ENCODE data around the gene HEPN1. TPM values are rescaled to one million over a fixed set of nuclear protein-coding genes. Genes with fewer than 3 reads are reported as not detected.
A peak's percentile ranks its signal among the peaks of the same experiment; 100 is the strongest.

The HEPN1 gene
- total RNA-seq, 2 donors from 2014 or later, result not detected

DNA sequence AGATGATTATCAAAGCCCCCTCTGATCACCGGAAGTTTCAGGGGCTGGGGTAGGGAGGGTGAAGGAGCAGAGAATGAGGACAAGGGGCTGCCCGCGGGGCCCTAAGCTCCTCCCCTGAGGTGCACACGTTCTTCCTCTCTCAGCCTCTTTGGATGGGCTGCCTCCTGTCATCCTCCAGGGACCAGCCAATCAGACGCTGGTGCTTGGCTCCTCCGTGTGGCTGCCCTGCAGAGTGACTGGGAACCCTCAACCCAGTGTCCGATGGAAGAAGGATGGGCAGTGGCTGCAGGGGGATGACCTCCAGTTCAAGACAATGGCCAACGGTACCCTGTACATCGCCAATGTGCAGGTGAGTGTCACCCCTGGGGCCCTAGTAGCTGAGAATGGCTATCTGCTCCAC lies 46.3 kb upstream of the HEPN1 start:
- no peak for DNase-seq
- no peak for TF ChIP-seq CTCF (IDR thresholded peaks at IDR 0.05)
- peaks cover 26% of the 10 kb centered on the region for H3K27me3 ChIP-seq
- H3K9me3 ChIP-seq, result no peaks in the 10 kb centered on the region
- no peak overlapping the region for H3K4me3 ChIP-seq
- no peak overlapping the region for H3K27ac ChIP-seq
- H3K4me1 ChIP-seq, result peaks cover 6% of the 10 kb centered on the region
- no peaks in the 10 kb centered on the region for H3K36me3 ChIP-seq
- no peak overlapping the region for H3K9ac ChIP-seq (ENCODE audit: low read depth in 2 of 2, low read length in 2 of 2)
- intact Hi-C loops (cut with DNase I), result no loop called here

GRCh38 chr11:124873951-124874350 lies 45.1 kb upstream of the HEPN1 start:
- no peak for TF ChIP-seq CTCF (IDR thresholded peaks at IDR 0.05)
- no peaks in the 10 kb centered on the region for H3K9me3 ChIP-seq
- no peak overlapping the region for H3K9ac ChIP-seq (ENCODE audit: low read depth in 2 of 2, low read length in 2 of 2)
- H3K4me3 ChIP-seq, result no peak overlapping the region
- H3K27me3 ChIP-seq, result peaks cover 14% of the 10 kb centered on the region
- intact Hi-C loops (cut with DNase I), result no loop called here
- no peak for DNase-seq
- peaks cover 6% of the 10 kb centered on the region for H3K4me1 ChIP-seq
- no peaks in the 10 kb centered on the region for H3K36me3 ChIP-seq
- no peak overlapping the region for H3K27ac ChIP-seq

DNA sequence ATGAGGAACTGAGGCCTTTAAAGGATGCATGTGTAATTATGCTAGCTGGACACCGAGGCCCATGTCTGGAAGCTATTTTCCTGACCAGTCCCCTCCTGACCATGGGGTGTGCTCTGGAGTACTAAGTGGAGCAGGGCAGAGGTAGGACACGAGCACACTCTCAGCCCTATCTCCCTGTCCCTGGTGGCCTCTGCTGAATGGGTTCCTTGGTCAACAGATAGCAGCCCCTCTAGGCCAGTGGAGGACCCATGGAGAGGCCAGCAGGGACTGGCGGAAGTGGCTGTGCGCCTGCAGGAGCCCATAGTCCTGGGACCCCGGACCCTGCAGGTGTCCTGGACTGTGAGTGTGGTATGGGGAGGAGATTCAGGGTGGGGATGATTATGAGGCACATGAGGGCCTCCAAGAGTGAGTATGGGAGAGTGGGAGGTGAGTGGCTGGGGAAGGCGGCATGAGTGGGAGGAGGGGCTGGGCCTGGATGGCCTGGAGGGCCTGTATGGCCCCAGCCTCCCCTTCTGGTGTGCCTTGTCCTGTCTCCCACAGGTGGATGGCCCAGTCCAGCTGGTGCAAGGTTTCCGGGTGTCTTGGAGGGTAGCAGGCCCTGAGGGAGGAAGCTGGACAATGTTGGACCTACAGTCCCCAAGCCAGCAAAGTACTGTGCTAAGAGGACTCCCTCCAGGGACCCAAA lies 44.3 kb upstream of the HEPN1 start:
- no peak for TF ChIP-seq CTCF (IDR thresholded peaks at IDR 0.05)
- no peak overlapping the region for H3K4me3 ChIP-seq
- intact Hi-C loops (cut with DNase I), result no loop called here
- no peak overlapping the region for H3K9ac ChIP-seq (ENCODE audit: low read depth in 2 of 2, low read length in 2 of 2)
- no peak for DNase-seq
- H3K27ac ChIP-seq, result no peak overlapping the region
- no peaks in the 10 kb centered on the region for H3K9me3 ChIP-seq
- H3K36me3 ChIP-seq, result no peaks in the 10 kb centered on the region
- H3K4me1 ChIP-seq, result peaks cover 6% of the 10 kb centered on the region
- peaks cover 7% of the 10 kb centered on the region for H3K27me3 ChIP-seq

GRCh38 chr11:124875401-124875800 lies 43.6 kb upstream of the HEPN1 start:
- no peak overlapping the region for H3K27ac ChIP-seq
- intact Hi-C loops (cut with DNase I), result no loop called here
- H3K4me1 ChIP-seq, result peaks cover 6% of the 10 kb centered on the region
- H3K27me3 ChIP-seq, result peaks cover 4% of the 10 kb centered on the region
- no peak for TF ChIP-seq CTCF (IDR thresholded peaks at IDR 0.05)
- no peak for DNase-seq
- no peaks in the 10 kb centered on the region for H3K9me3 ChIP-seq
- no peak overlapping the region for H3K4me3 ChIP-seq
- no peaks in the 10 kb centered on the region for H3K36me3 ChIP-seq
- H3K9ac ChIP-seq (ENCODE audit: low read depth in 2 of 2, low read length in 2 of 2), result no peak overlapping the region

DNA sequence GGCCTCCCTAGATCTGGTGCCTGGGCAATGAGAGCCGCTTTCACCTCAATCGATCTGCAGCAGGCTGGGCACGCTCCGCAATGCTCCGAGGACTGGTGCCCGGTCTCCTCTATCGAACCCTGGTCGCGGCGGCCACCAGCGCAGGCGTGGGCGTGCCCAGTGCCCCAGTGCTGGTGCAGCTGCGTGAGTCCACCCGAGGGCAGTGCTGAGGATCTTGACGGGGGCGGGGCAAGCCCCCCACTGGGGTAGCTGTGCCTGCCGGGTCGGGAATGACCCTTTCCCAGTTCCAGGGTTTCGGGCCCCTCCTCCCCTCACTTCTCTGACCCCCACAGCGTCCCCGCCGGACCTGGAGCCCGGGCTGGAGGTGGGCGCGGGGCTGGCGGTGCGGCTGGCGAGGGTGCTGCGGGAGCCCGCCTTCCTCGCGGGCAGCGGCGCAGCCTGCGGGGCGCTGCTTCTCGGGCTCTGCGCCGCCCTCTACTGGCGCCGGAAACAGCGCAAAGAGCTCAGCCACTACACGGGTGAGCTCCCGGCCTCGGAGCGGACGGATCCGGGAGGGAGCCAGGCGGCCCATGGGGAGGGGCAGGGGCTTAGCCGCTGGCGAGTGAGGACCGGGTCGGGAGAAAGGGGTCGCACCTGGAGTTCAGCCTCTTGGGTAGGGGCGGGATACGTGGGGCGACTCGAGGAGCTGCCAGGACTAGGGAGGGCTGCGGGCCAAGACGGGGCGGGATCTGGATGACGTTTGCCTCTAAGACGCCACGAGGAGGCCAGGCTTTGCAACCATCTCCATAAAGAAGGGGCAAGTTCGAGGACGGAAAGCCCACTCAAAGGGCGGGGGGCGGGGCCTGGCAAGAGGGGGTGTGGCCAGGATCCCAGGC lies 42.9 kb upstream of the HEPN1 start:
- intact Hi-C loops (cut with DNase I), result no loop called here
- H3K9me3 ChIP-seq, result no peaks in the 10 kb centered on the region
- peak overlapping the region; percentile 51 for H3K4me3 ChIP-seq
- DNase-seq, result peak; percentile 87
- peak overlapping the region; percentile 51 to 74 for H3K9ac ChIP-seq (ENCODE audit: low read depth in 2 of 2, low read length in 2 of 2)
- TF ChIP-seq CTCF (IDR thresholded peaks at IDR 0.05), result peak; percentile 53
- H3K27me3 ChIP-seq, result peaks cover 4% of the 10 kb centered on the region
- H3K4me1 ChIP-seq, result peaks cover 6% of the 10 kb centered on the region
- H3K36me3 ChIP-seq, result no peaks in the 10 kb centered on the region
- H3K27ac ChIP-seq, result peak overlapping the region; percentile 72
